Left renal cortex interstitium (tissue), 4 donors: ENCODE data around the gene TMEM218. TPM values are rescaled to one million over a fixed set of nuclear protein-coding genes. Genes with fewer than 3 reads are reported as not detected.

Source experiments
- DNase-seq, 4 donors: peaks; one replicate each; pipeline ENCODE4 v3.0.0-alpha.2; 2013; ENCODE audit warnings: low read depth in 4 of 4, low spot score in 2 of 4, missing footprints in 1 of 4
- polyA plus RNA-seq, 4 donors: library from polyadenylated mRNA; unstranded; fragments of 120-200 nt; gene quantifications; one replicate each; pipeline ENCODE4 v1.2.1, GENCODE V29; 2013; ENCODE audit not compliant: insufficient read length in 4 of 4

TMEM218 gene
- polyA plus RNA-seq, 4 donors: 46.7 to 52.5 (median 50.5) TPM

- no peak for DNase-seq
These were observed 20.6 kb upstream of the TMEM218 start for GRCh38 chr11:125132071-125132470.

- DNase-seq: no peak
These were observed 18.0 kb upstream of the TMEM218 start for GRCh38 chr11:125129316-125129993.

GRCh38 chr11:125128450-125128849, 17.0 kb upstream of the TMEM218 start:
- DNase-seq: no peak

- DNase-seq: no peak
These were observed 13.2 kb upstream of the TMEM218 start for GRCh38 chr11:125124618-125124992.

GRCh38 chr11:125123947-125124617, 12.7 kb upstream of the TMEM218 start:
- no peak for DNase-seq

GRCh38 chr11:125123194-125123946, 11.9 kb upstream of the TMEM218 start:
- no peak for DNase-seq

GRCh38 chr11:125117429-125117828, 6.0 kb upstream of the TMEM218 start:
- DNase-seq: no peak

GRCh38 chr11:125114518-125114917, 3.1 kb upstream of the TMEM218 start:
- no peak for DNase-seq

GRCh38 chr11:125112208-125112604, 780 bp upstream of the TMEM218 start:
- no peak for DNase-seq

GRCh38 chr11:125111001-125111342, 454 bp downstream of the TMEM218 start:
- DNase-seq: no peak

- DNase-seq: no peak
These were observed 920 bp downstream of the TMEM218 start for GRCh38 chr11:125110506-125110905.

GRCh38 chr11:125108469-125108868, 3.0 kb downstream of the TMEM218 start:
- no peak for DNase-seq

- DNase-seq: no peak
These were observed 5.5 kb downstream of the TMEM218 start for GRCh38 chr11:125105926-125106325.

- no peak for DNase-seq
These were observed 8.9 kb downstream of the TMEM218 start for GRCh38 chr11:125102510-125102909.

- no peak for DNase-seq
These were observed 9.4 kb downstream of the TMEM218 start for GRCh38 chr11:125102025-125102424.

GRCh38 chr11:125101596-125101995, 9.8 kb downstream of the TMEM218 start:
- no peak for DNase-seq

- no peak for DNase-seq
These were observed 11.3 kb downstream of the TMEM218 start for GRCh38 chr11:125100136-125100535.

- no peak for DNase-seq
These were observed 16.7 kb downstream of the TMEM218 start for GRCh38 chr11:125094731-125095130.

GRCh38 chr11:125093502-125093901, 17.9 kb downstream of the TMEM218 start:
- no peak for DNase-seq

GRCh38 chr11:125092669-125093068, 18.8 kb downstream of the TMEM218 start:
- DNase-seq: no peak

- no peak for DNase-seq
These were observed 19.4 kb downstream of the TMEM218 start for GRCh38 chr11:125091877-125092664.
